ENCODE data around the gene LCN12. TPM values are rescaled to one million over a fixed set of nuclear protein-coding genes. Genes with fewer than 3 reads are reported as not detected.

LCN12 gene
- total and polyA plus RNA-seq, 7 donors = 0.06 to 1.5 (median 0.27) TPM; not detected in 1

- 73 to 85% (median 80%) methylated on average over 15 to 16 of the region's 16 CpGs for WGBS, 3 donors
- peaks cover 7% of the 10 kb centered on the region for H3K4me1 ChIP-seq
- TF ChIP-seq, protein P1, sequence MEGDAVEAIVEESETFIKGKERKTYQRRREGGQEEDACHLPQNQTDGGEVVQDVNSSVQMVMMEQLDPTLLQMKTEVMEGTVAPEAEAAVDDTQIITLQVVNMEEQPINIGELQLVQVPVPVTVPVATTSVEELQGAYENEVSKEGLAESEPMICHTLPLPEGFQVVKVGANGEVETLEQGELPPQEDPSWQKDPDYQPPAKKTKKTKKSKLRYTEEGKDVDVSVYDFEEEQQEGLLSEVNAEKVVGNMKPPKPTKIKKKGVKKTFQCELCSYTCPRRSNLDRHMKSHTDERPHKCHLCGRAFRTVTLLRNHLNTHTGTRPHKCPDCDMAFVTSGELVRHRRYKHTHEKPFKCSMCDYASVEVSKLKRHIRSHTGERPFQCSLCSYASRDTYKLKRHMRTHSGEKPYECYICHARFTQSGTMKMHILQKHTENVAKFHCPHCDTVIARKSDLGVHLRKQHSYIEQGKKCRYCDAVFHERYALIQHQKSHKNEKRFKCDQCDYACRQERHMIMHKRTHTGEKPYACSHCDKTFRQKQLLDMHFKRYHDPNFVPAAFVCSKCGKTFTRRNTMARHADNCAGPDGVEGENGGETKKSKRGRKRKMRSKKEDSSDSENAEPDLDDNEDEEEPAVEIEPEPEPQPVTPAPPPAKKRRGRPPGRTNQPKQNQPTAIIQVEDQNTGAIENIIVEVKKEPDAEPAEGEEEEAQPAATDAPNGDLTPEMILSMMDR (IDR thresholded peaks at IDR 0.05) = no peak
- H3K27me3 ChIP-seq (ENCODE audit: insufficient read depth in 3 of 3, low read length in 2 of 3) = peaks cover 0 to 34% (median 16%) of the 10 kb centered on the region in 3 donors
- no peak for ATAC-seq
- H3K9me3 ChIP-seq = no peaks in the 10 kb centered on the region
- no peak overlapping the region for H3K4me3 ChIP-seq
- intact Hi-C loops (cut with DNase I) = no loop called here
- DNase-seq = no peak
- no peaks in the 10 kb centered on the region for H3K36me3 ChIP-seq (ENCODE audit: insufficient read depth in 1 of 2, low read depth in 1 of 2)
- peak overlapping the region; percentile 41 for H3K27ac ChIP-seq
Measured at GRCh38 chr9:136980669-136981478, 28.8 kb downstream of the LCN12 start.

- Histone ChIP-seq H3K36me3 (ENCODE audit: insufficient read depth in 1 of 2, low read depth in 1 of 2) (no peaks in the 10 kb centered on the region), H3K27me3 (ENCODE audit: insufficient read depth in 3 of 3, low read length in 2 of 3) (peaks cover 0 to 40% (median 17%) of the 10 kb centered on the region in 3 donors), H3K27ac (peak overlapping the region; percentile 41), H3K4me1 (peaks cover 6% of the 10 kb centered on the region), H3K9me3 (no peaks in the 10 kb centered on the region), H3K4me3 (no peak overlapping the region)
- ATAC-seq (no peak), DNase-seq (no peak)
- intact Hi-C loops (cut with DNase I) = no loop called here
- TF ChIP-seq, protein P1 (IDR thresholded peaks at IDR 0.05) = no peak
- WGBS, 3 donors = 48 to 59% (median 50%) methylated on average over 17 of the region's 17 CpGs
Measured at GRCh38 chr9:136981588-136982231, 29.6 kb downstream of the LCN12 start.

DNA sequence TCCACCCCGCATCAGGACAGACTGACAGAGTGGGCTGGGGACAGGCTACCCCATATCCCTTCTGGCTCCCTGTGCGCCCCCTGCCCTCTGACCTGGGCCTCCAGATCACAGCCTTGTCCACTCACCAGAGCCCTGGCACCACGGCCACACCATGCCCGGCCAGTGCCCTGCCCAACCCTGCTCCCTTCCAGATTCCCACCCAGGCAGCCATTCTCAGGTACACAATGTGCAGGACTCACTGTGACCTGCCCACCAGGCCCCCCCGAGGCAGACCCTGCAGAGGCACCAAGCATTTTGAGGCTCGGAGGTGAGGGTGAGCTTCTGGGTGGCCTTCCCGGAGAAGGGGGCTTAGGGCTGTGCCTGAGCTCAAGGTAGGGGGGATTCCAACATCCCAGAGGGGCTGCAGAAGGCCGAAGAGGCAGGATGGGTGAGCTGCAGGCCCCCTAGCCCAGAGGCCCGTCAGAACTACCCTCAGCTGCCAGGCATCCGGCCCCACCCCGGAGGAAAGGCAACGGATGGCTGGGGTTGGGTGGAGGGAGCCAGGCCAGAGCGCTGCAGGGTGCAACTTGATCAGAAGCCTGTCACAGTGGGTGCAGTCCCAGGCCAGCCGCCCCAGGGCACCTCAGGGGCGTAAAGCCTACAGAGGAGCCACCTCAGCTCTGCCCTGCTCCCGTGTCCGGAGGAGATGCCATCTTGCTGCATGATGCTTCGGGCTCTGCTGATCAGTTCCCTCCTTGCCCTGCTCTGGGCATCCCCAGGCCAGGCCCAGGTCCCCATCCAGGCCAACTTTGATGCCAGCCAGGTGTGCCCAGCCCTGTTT lies 30.4 kb downstream of the LCN12 start, which contains the start of gene LCNL1:
LCNL1 (plus strand) TSS at position 762 of the 820 bp plus-strand sequence. CDS start 594 bp downstream, outside the sequence.
- H3K4me3 ChIP-seq = no peak within 1 kb of the TSS
- H3K4me1 ChIP-seq = peaks cover 6% of the 10 kb centered on the region
- no peaks in the 10 kb centered on the region for H3K36me3 ChIP-seq (ENCODE audit: insufficient read depth in 1 of 2, low read depth in 1 of 2)
- DNase-seq = no peak
- peaks cover 0 to 40% (median 17%) of the 10 kb centered on the region in 3 donors for H3K27me3 ChIP-seq (ENCODE audit: insufficient read depth in 3 of 3, low read length in 2 of 3)
- 53 to 77% (median 62%) methylated on average over 16 to 18 of the region's 18 CpGs for WGBS, 3 donors
- TF ChIP-seq, protein P1 (IDR thresholded peaks at IDR 0.05) = no peak
- intact Hi-C loops (cut with DNase I) = no loop called here
- peak within 1 kb of the TSS; percentile 41 for H3K27ac ChIP-seq
- no peak for ATAC-seq
- H3K9me3 ChIP-seq = no peaks in the 10 kb centered on the region

GRCh38 chr9:136983167-136983566 lies 31.1 kb downstream of the LCN12 start:
- ATAC-seq (no peak), DNase-seq (no peak)
- Histone ChIP-seq H3K4me1 (no peaks in the 10 kb centered on the region), H3K4me3 (no peak overlapping the region), H3K9me3 (no peaks in the 10 kb centered on the region), H3K27me3 (ENCODE audit: insufficient read depth in 3 of 3, low read length in 2 of 3) (peaks cover 0 to 40% (median 16%) of the 10 kb centered on the region in 3 donors), H3K27ac (no peak overlapping the region), H3K36me3 (ENCODE audit: insufficient read depth in 1 of 2, low read depth in 1 of 2) (no peaks in the 10 kb centered on the region)
- intact Hi-C loops (cut with DNase I) = no loop called here
- WGBS, 3 donors = 58 to 69% (median 63%) methylated on average over 9 of the region's 9 CpGs
- TF ChIP-seq, protein P1 (IDR thresholded peaks at IDR 0.05) = no peak
